ENCODE measurements around the gene REXO1. TPM values are rescaled to one million over a fixed set of nuclear protein-coding genes. Genes with fewer than 3 reads are reported as not detected.

REXO1 gene
- total and polyA plus RNA-seq, 9 of the 15 experiments (the other 6 are each of a cell fraction or from before 2014, with no cell fraction given): 0.04 to 63.3 (median 15.8) TPM

GRCh38 chr19:1825909-1826556 is 22.2 kb downstream of the REXO1 start (continued):
- TF ChIP-seq BCLAF1 (IDR thresholded peaks at IDR 0.05; ENCODE audit: borderline replicate concordance in 1 of 2, control insufficient read depth in 1 of 2, low read depth in 2 of 2, low read length in 1 of 2) (0 out of 4 replicates have a peak, but pooled peaks of 1 of the 2 experiments have one; percentile 52), ZBTB7A (IDR thresholded peaks at IDR 0.05; ENCODE audit: borderline replicate concordance, control insufficient read depth, low read depth, low read length) (peak; percentile 95), TRIM25 (IDR thresholded peaks at IDR 0.05; ENCODE audit: borderline replicate concordance) (no peak; the same call in 1 of the 2 replicates), SP2 (IDR thresholded peaks at IDR 0.05; ENCODE audit: extremely low read depth, low read depth, low read length, poor library complexity, severe bottlenecking) (no peak), DPF2 (IDR thresholded peaks at IDR 0.05) (peak; percentile 52), CHD2 (IDR thresholded peaks at IDR 0.05; ENCODE audit: low read depth, low read length) (no peak), PRDM10 (IDR thresholded peaks at IDR 0.05; ENCODE audit: partially characterized antibody) (peak; percentile 96), ZNF12 (CRISPR knock-in tag; IDR thresholded peaks at IDR 0.05) (no peak), ZNF212 (CRISPR knock-in tag; IDR thresholded peaks at IDR 0.05) (no peak), ZBTB8A (IDR thresholded peaks at IDR 0.05; ENCODE audit: partially characterized antibody) (no peak), POLR2AphosphoS2 (IDR thresholded peaks at IDR 0.05; ENCODE audit: low read length) (no peak), ETS2 (tag; IDR thresholded peaks at IDR 0.05; ENCODE audit: borderline replicate concordance, poor library complexity, severe bottlenecking) (no peak), TAL1 (IDR thresholded peaks at IDR 0.05) (peak; percentile 31; the same call in 1 of the 2 replicates), TCF7L2 (IDR thresholded peaks at IDR 0.05; ENCODE audit: low read depth, low read length) (no peak), CHCHD3 (CRISPR knock-in tag; IDR thresholded peaks at IDR 0.05) (no peak), ZNF444 (CRISPR knock-in tag; IDR thresholded peaks at IDR 0.05) (no peak), HLTF (IDR thresholded peaks at IDR 0.05) (peak; percentile 92), NEUROD1 (IDR thresholded peaks at IDR 0.05; ENCODE audit: borderline replicate concordance, low read depth, low read length, partially characterized antibody) (peak; percentile 36), ZNF324 (CRISPR knock-in tag; IDR thresholded peaks at IDR 0.05) (no peak)

All from K562 (cell line).